8988T (cell line): ENCODE data around the gene CFAP157.

Experiments used
- DNase-seq: peaks from one replicate; pipeline ENCODE4 v3.0.0; 2011

CFAP157 gene

GRCh38 chr9:127706836-127707241 lies at the start of gene CFAP157:
CFAP157 (plus strand) TSS chr9:127706988; CDS start chr9:127707032, 44 bp downstream.
- DNase-seq: no peak

- no peak for DNase-seq
Measured at GRCh38 chr9:127658428-127658827, 48.4 kb upstream of the CFAP157 start.

GRCh38 chr9:127660886-127661741 lies 45.7 kb upstream of the CFAP157 start:
- DNase-seq: no peak

GRCh38 chr9:127662617-127663016 lies 44.2 kb upstream of the CFAP157 start:
- no peak for DNase-seq

GRCh38 chr9:127664324-127664677 lies 42.5 kb upstream of the CFAP157 start:
- DNase-seq: no peak

- DNase-seq: no peak
Measured at GRCh38 chr9:127664678-127665507, 41.9 kb upstream of the CFAP157 start.

- no peak for DNase-seq
Measured at GRCh38 chr9:127667127-127667844, 39.5 kb upstream of the CFAP157 start.

GRCh38 chr9:127667906-127668305 lies 38.9 kb upstream of the CFAP157 start:
- no peak for DNase-seq

GRCh38 chr9:127673234-127673633 lies 33.6 kb upstream of the CFAP157 start:
- no peak for DNase-seq

GRCh38 chr9:127676638-127677037 lies 30.1 kb upstream of the CFAP157 start:
- no peak for DNase-seq

GRCh38 chr9:127679506-127679905 lies 27.3 kb upstream of the CFAP157 start:
- DNase-seq: no peak

- no peak for DNase-seq
Measured at GRCh38 chr9:127680226-127680625, 26.6 kb upstream of the CFAP157 start.

- DNase-seq: no peak
Measured at GRCh38 chr9:127680846-127681245, 25.9 kb upstream of the CFAP157 start.

- DNase-seq: no peak
Measured at GRCh38 chr9:127682351-127683136, 24.2 kb upstream of the CFAP157 start.

- DNase-seq: no peak
Measured at GRCh38 chr9:127683723-127684122, 23.1 kb upstream of the CFAP157 start.

GRCh38 chr9:127684576-127684975 lies 22.2 kb upstream of the CFAP157 start:
- peak; percentile 59 for DNase-seq

GRCh38 chr9:127686461-127687393 lies 20.1 kb upstream of the CFAP157 start:
- no peak for DNase-seq

GRCh38 chr9:127689329-127690000 lies 17.3 kb upstream of the CFAP157 start:
- no peak for DNase-seq

GRCh38 chr9:127690735-127691134 lies 16.1 kb upstream of the CFAP157 start:
- no peak for DNase-seq

GRCh38 chr9:127692071-127692470 lies 14.7 kb upstream of the CFAP157 start:
- no peak for DNase-seq

GRCh38 chr9:127693143-127693542 lies 13.6 kb upstream of the CFAP157 start:
- DNase-seq: no peak
